Measurements from ENCODE around the gene ISCU.
A peak's percentile ranks its signal among the peaks of the same experiment; 100 is the strongest.
"Not testable (repeated sequence)": the region's sequence is repeated elsewhere in the genome, so short reads cannot be mapped to it uniquely, and the experiment has no call there.

Gene ISCU

GRCh38 chr12:108605690-108606406 lies 43.5 kb downstream of the ISCU start:
- no peak for DNase-seq

DNA sequence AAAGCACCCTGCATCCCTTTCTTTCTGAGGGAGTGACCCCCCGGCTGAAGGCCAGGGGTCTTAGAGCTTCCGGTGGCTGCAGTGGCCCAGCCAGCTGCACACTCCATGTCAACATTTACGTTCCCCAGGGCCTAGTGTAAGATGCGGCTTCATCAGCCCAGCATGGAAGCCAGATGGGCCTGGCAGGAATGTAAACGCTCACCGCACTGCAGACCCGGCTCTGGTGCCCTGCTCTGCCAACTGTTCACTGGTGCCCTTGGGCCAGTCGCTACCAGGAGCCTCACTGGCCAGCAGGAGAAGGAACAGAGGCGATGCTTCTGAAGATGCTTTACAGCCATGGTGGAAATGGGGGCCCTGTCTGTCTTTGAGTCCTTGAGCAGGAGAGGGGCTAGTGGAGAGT lies 44.1 kb downstream of the ISCU start:
- DNase-seq: no peak

GRCh38 chr12:108607981-108608600 lies 45.7 kb downstream of the ISCU start:
- no peak for DNase-seq

GRCh38 chr12:108608616-108609015 lies 46.2 kb downstream of the ISCU start:
- DNase-seq: no peak

- peak; percentile 95 for DNase-seq
Observed at GRCh38 chr12:108609537-108610335, 47.3 kb downstream of the ISCU start.

- no peak for DNase-seq
Observed at GRCh38 chr12:108610336-108610815, 48.0 kb downstream of the ISCU start.

- no peak for DNase-seq
Observed at GRCh38 chr12:108610856-108611605, 48.6 kb downstream of the ISCU start.

DNA sequence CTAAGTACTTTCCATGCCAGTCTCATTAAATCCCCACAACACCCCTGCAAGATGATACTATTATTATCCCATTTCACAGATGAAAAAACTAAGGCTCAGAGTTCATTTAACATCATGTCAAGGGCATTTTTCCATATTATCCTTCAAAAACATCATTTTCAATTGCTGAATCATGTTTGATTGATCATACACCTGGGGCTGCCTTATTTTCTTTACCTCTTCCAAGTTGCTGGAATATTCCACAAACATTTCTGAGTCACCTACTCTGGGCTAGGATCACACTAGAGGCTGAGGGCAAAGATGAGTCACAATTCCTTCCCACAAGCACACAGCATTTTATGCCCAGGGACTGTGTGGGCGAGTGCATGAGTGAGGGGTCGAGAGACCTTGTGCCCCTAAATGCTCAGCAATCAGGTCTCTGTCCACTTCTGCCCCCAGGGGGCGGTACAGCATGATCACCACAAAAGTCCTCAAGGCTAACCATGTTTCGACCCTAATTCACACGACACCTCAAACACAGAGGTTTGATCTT lies 49.6 kb downstream of the ISCU start:
- no peak for DNase-seq

- DNase-seq: no peak
Observed at GRCh38 chr12:108612788-108613282, 50.4 kb downstream of the ISCU start.

DNA sequence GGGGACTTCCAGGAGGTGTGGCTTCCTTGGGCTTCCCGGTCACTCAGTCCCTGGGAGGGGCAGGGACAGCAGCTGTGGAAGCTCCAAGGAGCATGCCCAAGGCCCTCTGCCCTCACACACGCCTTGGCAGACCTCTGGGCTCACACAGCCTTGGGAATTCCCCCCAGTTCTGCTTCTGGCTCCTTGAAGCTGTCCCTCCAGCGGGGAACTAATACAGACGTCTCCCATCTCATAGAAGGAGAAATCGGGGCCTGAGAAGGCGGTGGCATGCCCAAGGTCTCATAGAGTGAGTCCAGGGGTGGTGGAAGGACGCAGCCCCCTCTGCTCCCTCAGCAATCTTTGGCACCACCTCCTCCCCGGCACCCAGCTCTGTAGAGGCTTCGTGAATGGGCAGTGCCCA lies 51.2 kb downstream of the ISCU start:
- DNase-seq: no peak

DNA sequence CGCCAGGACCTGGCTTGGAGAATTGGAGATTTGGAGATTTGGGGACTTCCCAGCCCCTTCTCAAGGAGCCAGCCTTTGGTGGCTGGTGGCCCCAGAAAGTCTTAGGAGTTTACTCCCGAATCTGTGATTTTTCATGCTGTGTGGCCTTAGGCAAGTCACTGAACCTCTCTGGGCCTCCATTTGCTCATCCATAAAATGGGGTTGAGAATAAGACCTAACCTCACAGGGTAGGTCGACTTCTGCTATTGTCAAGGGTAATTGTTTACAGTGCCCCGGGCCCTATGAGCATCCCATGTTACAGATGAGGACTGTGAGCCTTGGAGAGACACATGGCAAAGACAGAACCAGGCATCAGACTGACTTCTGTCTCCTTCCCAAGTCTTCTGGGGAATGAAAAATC lies 51.6 kb downstream of the ISCU start:
- no peak for DNase-seq

DNA sequence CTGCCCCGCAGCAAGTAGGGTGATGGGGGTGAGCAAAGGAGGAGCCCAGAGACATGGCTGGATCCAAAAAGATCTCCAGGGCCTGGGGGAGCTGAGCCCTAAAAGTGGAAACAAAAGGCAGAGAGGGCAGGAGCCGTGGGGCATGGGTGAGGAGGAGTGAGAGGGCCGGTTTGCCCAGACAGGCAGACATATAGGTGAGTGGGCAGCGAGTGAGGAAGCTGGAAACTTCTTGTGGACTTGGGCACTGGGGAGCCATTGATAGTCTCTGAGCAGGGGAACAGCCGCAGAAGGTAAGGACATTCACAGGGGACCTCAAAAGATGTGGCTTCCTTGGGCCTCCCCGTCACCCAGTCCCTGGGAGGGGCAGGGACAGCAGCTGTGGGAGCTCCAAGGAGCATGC lies 52.2 kb downstream of the ISCU start:
- DNase-seq: no peak

DNA sequence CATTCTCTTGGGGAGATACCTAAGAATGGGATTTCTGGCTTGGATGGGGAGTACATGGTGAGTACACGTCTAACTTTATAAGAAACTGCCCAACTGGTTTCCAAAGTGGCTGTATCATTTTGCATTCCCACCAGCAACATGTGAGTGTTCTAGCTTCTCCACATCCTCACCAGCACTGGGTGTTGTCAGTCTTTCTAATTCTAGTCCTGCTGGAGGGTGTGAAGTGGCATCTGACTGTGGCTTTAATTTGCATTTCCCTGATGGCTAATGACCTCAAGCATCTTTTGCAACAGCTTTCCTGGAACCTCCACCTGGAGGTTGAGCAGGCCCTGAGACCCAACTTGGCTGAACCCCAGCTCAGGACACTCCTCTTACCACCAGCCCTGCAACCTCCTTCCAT lies 53.5 kb downstream of the ISCU start:
- DNase-seq: no peak

DNA sequence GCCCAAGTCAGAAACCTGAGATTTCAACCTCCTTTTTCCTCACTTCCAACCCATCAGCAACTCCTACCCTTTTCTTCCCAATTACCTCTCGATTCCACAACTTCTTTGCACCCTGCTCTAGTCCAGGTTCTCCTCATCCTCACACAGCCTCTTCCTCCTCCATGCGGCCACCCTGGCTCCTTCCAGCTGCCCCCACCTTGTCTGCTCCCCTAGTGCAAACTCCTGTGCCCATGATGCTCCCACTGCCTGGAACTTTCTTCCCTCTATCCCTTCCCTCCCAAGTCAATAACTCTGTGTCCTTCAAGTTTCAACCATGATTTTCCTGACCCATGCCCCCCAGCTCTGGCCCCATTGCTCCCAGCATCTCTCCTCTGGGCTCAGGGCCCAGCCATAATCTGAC lies 54.0 kb downstream of the ISCU start:
- DNase-seq: no peak

GRCh38 chr12:108616941-108617858 lies 54.8 kb downstream of the ISCU start:
- no peak for DNase-seq

DNA sequence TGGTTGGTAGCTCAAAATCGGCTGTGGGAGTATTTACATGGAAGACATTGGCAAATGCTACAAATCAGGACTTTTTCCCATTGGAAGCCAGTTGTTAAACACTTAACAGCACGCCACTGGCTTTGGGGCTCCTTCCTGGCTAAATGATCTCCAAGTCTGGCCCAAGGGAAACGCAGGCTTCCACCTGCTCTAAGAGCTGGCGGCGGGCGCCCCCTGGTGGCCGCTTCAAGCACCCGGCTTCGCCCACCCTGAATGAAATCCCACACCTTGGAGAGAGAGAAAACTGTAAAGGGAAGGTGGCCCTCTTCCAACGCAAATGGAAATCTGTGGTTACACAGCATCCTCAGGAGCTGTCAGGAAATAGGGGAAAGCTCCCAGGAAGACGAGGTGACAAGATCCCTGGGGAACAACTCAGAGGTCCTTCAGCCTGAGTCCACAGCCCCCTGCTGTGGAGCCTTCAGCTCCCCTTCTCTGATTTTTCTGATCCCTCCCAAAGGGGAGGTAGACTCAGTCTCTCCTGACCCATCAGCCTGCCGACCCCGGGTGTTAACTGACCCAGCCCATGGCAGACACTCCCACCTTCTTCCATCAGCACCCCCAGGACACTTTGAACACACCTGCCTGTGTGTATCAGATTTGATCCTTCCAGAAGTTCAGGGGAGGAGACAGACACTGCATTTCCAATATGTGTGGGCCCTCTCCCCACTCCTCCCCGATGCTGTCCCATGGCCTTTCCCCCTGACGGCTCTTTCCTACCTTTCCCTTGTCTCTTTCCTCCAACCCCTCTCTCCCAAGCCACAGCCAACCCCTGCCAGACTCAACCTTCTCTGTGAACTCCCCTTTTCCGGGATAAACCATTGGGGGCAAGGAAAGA lies 55.9 kb downstream of the ISCU start:
- peak; percentile 90 for DNase-seq

GRCh38 chr12:108618953-108619274 lies 56.5 kb downstream of the ISCU start:
- not testable (repeated sequence) for DNase-seq
